Retinal pigment epithelial cell (primary cell): ENCODE measurements around the gene BACE2.

Experiments
- DNase-seq: peaks from one replicate; pipeline ENCODE4 v3.0.0-alpha.2; 2010; ENCODE audit warnings: low read depth
- H3K4me3 ChIP-seq: 2 replicates; pipeline ENCODE4 v1.5.1; 2011; ENCODE audit warnings: mild to moderate bottlenecking, low read length, control low read depth, moderate library complexity
- TF ChIP-seq, protein P1 (sequence below): conservative IDR thresholded peaks from 2 replicates; pipeline ENCODE4 v1.5.1; 2011; ENCODE audit warnings: low read depth, low read length, control low read depth, inconsistent platforms

BACE2 gene

DNA sequence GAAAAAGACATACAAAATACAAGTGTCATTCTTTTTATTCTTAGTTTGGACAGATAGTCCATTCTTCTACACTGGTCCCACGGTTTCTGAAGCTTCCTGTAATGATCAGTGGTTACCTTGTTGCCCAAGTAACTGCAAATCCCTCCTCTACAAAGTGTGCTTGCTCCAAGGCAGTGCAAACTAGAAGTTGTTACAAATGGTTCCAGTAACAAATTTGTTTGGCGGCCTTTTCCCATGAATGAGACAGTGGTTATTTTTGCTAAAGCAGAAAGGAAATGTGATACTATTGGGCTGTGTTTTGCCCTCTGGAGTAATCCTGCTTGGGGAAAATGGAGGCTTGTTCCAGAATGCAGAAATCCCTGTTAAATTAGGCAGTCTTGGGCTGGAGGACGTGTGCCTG is 8.9 kb downstream of the BACE2 start:
- no peak overlapping the region for H3K4me3 ChIP-seq
- DNase-seq = no peak
- TF ChIP-seq, protein P1, sequence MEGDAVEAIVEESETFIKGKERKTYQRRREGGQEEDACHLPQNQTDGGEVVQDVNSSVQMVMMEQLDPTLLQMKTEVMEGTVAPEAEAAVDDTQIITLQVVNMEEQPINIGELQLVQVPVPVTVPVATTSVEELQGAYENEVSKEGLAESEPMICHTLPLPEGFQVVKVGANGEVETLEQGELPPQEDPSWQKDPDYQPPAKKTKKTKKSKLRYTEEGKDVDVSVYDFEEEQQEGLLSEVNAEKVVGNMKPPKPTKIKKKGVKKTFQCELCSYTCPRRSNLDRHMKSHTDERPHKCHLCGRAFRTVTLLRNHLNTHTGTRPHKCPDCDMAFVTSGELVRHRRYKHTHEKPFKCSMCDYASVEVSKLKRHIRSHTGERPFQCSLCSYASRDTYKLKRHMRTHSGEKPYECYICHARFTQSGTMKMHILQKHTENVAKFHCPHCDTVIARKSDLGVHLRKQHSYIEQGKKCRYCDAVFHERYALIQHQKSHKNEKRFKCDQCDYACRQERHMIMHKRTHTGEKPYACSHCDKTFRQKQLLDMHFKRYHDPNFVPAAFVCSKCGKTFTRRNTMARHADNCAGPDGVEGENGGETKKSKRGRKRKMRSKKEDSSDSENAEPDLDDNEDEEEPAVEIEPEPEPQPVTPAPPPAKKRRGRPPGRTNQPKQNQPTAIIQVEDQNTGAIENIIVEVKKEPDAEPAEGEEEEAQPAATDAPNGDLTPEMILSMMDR = no peak

DNA sequence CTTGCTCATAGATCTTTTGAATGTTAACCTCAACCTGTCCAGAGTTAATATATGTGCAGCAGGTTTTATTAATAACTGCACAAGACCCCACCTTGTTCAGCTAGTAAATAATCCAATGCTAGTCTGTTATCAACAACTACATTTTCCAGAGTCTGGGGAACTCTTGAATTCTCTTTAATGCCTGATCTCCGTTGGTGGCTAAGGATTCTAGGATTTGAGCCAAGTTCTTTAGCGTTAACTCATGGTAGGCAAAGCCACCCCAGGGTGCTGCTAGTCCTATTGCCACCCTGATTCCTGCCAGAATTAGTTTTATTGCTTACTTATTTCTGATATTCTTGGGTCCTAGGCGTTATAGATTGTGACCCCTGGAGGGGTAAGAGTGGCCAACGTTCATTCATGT is 12.8 kb downstream of the BACE2 start:
- TF ChIP-seq, protein P1 = no peak
- no peak for DNase-seq
- no peak overlapping the region for H3K4me3 ChIP-seq

DNA sequence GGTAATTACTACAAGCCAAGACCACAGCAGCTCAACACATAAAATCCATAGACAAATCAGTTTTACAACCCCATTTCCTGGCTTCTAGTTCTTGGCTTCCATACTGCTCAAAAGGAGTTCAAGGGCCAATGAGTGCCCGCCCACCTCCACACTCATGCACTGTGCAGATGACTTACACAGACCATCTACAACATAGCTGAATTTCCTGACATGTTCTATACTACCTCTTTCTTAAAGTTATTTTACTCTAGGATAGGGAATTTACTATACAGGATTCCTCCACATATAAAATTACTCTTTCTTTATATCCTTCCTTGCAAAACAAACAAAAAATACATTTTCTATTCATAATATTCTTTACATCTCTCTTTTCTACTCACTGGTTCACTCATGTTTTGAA is 14.6 kb downstream of the BACE2 start:
- no peak for DNase-seq
- TF ChIP-seq, protein P1 = no peak
- no peak overlapping the region for H3K4me3 ChIP-seq

DNA sequence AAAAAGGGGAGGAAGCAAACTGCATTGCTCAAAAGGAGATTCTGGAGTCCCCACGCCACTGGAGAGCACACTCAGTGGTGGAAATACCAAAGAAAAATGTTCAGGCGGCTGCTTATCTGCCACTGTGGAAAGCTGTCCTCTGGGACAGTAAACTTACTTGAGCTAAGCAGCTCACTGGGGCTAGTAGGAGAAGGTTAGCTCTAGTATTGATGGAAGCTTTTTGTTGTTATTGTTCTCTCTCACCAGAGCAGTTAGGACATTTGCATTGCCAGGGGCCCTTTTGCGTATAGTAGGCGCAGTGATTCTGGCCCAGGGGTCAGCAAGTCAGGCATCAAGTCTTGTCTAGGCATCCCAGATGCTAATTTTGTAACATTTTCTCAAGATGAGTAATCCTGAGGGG is 15.6 kb downstream of the BACE2 start:
- no peak overlapping the region for H3K4me3 ChIP-seq
- TF ChIP-seq, protein P1 = no peak
- DNase-seq = no peak

DNA sequence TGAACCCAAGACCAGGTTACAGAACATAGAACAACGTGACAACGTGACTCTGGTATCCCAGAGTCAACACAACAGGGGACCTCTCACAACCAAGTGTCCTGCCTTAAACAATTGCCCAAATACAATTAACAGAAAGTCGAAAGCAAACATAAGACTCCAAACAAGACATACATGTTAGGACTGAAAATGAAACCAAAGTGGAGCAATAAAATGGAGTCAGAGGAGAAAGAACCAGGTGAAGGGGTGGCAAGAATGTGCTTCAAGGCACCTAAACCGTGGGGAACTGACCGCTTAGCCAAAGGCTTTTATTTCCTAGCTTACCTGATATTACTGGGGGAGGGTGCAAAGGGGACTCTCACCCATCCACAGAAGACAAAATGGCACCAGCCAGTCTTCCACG is 17.8 kb downstream of the BACE2 start:
- no peak for DNase-seq
- TF ChIP-seq, protein P1 = no peak
- H3K4me3 ChIP-seq = no peak overlapping the region

DNA sequence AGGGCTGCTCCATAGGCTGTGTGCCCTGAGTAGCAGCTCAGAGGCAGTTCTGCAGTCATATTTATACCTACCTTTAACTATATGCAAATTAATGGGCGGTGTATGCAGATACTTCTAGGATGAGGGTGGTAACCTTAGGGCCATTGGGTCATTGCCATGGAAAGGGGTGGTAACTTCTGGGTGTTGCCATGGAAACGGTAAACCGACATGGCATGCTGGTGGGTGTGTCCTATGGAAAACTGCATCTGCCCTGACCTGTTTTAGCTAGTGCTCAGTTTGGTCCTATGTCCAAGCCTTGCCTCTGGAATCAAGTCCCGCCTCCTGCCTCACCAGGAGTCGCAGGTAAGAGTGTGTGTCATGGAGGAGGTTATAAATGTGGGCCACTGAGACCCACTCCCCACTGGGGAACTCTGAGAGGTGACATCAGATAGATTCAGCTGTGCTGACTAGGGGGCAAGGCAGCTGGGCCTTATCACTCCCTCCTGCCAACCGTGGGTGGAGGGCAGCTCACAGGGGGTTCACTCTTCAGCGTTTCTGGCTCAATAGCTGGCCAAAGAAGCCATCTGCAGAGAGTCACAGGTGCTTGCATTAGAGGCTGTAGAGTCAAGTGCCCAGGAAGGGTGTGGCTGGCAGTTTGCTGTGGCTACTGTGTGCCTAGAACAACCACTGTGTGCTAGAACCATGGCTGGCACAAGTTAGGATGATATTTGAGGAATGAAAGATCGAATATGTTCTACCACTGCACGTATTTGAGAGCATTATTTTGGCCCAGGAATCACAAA is 19.0 kb downstream of the BACE2 start:
- TF ChIP-seq, protein P1 = no peak

DNA sequence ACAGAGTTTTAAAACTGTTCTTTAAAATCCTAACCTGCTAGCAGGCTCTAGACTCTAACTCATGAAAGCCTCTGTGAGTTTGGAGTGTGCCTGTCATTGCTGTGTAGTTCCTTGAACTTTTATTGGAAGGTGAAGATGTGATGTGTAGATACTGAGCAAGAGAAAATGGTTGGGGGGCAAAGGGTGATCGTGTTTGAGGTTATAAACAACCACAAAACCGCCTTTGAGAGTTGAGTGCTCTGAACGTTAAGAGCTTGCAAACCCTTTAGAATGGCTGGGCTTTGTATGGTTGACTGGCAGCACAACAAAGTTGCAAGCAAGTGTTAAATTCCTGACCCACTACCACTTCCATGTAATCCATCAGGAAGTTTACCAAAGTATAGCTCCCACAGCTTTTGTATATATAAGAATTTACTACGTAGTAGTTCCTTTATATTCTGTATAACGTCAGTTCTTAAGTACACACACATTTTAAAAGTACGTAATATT is 19.6 kb downstream of the BACE2 start:
- TF ChIP-seq, protein P1 = no peak
- no peak for DNase-seq
- H3K4me3 ChIP-seq = no peak overlapping the region

More for the DNA sequence above, 19.0 kb downstream of the BACE2 start:
- H3K4me3 ChIP-seq = no peak overlapping the region
- DNase-seq = no peak
